AG10803 (cell line): ENCODE results near the gene TMEM138.

Experiments used
- DNase-seq: peaks from one replicate; pipeline ENCODE4 v3.0.0; 2010; ENCODE audit warnings: low read depth
- H3K4me3 ChIP-seq: 2 replicates; pipeline ENCODE4 v1.5.1; 2011; ENCODE audit warnings: mild to moderate bottlenecking, low read length, control low read depth
- CTCF ChIP-seq: conservative IDR thresholded peaks from 2 replicates; pipeline ENCODE4 v1.5.1; 2011; ENCODE audit warnings: mild to moderate bottlenecking, low read length, control low read depth, inconsistent platforms

TMEM138 gene

GRCh38 chr11:61401173-61401572 lies 39.0 kb downstream of the TMEM138 start:
- no peak for TF ChIP-seq CTCF
- no peak for DNase-seq

GRCh38 chr11:61401573-61401972 lies 39.4 kb downstream of the TMEM138 start:
- no peak for TF ChIP-seq CTCF
- DNase-seq, result no peak
- H3K4me3 ChIP-seq, result no peak overlapping the region

More at GRCh38 chr11:61401173-61401572, 39.0 kb downstream of the TMEM138 start:
- no peak overlapping the region for H3K4me3 ChIP-seq

GRCh38 chr11:61403658-61404057 lies 41.5 kb downstream of the TMEM138 start:
- H3K4me3 ChIP-seq, result no peak overlapping the region
- DNase-seq, result no peak
- TF ChIP-seq CTCF, result no peak

- no peak for TF ChIP-seq CTCF
- no peak overlapping the region for H3K4me3 ChIP-seq
- DNase-seq, result no peak
Observed at GRCh38 chr11:61404103-61404502, 41.9 kb downstream of the TMEM138 start.

DNA sequence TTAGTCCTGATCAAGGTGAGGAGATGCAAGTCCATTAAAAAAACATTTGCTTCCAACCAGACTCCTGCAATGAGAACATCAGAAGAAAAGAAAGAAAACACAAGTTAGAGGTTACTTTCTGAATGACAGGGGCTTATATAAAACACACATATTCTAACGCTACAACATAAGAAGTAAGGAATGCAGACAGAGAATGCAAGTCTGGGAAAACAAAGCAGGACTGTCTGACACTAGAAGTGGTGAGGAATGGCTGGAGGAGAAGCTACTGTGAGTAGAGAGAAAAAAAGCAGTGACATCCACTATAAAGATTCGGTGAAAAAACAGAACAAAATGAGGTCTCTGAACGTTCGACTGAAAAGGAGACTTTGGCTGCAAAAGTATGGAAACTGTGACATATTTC lies 42.5 kb downstream of the TMEM138 start:
- no peak overlapping the region for H3K4me3 ChIP-seq
- no peak for TF ChIP-seq CTCF
- no peak for DNase-seq

GRCh38 chr11:61406067-61406466 lies 43.9 kb downstream of the TMEM138 start:
- DNase-seq, result no peak
- H3K4me3 ChIP-seq, result no peak overlapping the region
- no peak for TF ChIP-seq CTCF

- H3K4me3 ChIP-seq, result no peak overlapping the region
- no peak for TF ChIP-seq CTCF
- no peak for DNase-seq
Observed at GRCh38 chr11:61406991-61407728, 45.0 kb downstream of the TMEM138 start.
